ENCODE results near the gene GPNMB.

DNA sequence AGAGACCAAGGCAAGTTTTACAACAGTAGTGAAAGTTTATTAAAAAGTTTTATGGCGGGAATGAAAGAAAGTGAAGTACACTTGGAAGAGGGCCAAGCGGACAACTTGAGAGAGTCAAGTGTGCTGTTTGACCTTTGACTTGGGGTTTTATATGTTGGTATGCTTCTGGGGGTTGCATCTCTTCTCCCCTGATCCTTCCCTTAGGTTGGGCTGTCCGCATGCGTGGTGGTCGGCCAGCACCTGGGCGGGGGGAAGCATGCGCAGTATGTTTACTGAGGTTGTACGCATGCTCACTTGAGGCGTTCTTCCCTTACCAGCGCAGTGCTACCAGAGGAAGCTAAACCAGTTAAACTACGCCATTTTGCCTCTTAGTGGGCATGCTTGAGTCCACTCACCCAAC is 32.8 kb upstream of the GPNMB start:
- TF ChIP-seq, protein P1, sequence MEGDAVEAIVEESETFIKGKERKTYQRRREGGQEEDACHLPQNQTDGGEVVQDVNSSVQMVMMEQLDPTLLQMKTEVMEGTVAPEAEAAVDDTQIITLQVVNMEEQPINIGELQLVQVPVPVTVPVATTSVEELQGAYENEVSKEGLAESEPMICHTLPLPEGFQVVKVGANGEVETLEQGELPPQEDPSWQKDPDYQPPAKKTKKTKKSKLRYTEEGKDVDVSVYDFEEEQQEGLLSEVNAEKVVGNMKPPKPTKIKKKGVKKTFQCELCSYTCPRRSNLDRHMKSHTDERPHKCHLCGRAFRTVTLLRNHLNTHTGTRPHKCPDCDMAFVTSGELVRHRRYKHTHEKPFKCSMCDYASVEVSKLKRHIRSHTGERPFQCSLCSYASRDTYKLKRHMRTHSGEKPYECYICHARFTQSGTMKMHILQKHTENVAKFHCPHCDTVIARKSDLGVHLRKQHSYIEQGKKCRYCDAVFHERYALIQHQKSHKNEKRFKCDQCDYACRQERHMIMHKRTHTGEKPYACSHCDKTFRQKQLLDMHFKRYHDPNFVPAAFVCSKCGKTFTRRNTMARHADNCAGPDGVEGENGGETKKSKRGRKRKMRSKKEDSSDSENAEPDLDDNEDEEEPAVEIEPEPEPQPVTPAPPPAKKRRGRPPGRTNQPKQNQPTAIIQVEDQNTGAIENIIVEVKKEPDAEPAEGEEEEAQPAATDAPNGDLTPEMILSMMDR (IDR thresholded peaks at IDR 0.05) = no peak
- no peak for TF ChIP-seq POLR2A (IDR thresholded peaks at IDR 0.05)
